Stomach (tissue), 9 donors: Measurements from ENCODE around the gene ROCK1. TPM values are rescaled to one million over a fixed set of nuclear protein-coding genes. Genes with fewer than 3 reads are reported as not detected.

ENCODE experiments used
- DNase-seq, 2 donors: peaks; one replicate each; pipeline versions ENCODE4 v3.0.0 to v3.0.0-alpha.2; 2013 to 2019
- H3K27ac ChIP-seq, 5 donors: fragments of 200-600 bp in 4 of 5; sonication (generic) in 4 of 5; one replicate each; pipeline ENCODE4 v1.5.1; 2013 to 2019; ENCODE audit warnings: mild to moderate bottlenecking in 1 of 5, moderate library complexity in 1 of 5
- H3K27me3 ChIP-seq, 3 donors: fragments of 200-600 bp; sonication (generic); one replicate each; pipeline ENCODE4 v1.5.1; 2017 to 2019; ENCODE audit warnings: mixed run types in 1 of 3
- H3K36me3 ChIP-seq, 4 donors: fragments of 200-600 bp; sonication (generic); 1 replicate in 3 of 4; 2 replicates in 1 of 4; pipeline ENCODE4 v1.5.1; 2016 to 2019
- H3K4me1 ChIP-seq, 4 donors: fragments of 200-600 bp; sonication (generic); one replicate each; pipeline ENCODE4 v1.5.1; 2016 to 2019
- H3K4me3 ChIP-seq, 4 donors: fragments of 200-600 bp; sonication (generic) in 3 of 4; one replicate each; pipeline ENCODE4 v1.5.1; 2016 to 2019; ENCODE audit warnings: mild to moderate bottlenecking in 1 of 4
- H3K9me3 ChIP-seq, 4 donors: fragments of 200-600 bp; sonication (generic); one replicate each; pipeline ENCODE4 v1.5.1; 2016 to 2019
- CTCF ChIP-seq, 7 experiments: fragments of 450-650 bp in 4 of 7; fragments of 200-600 bp in 3 of 7; sonication (generic) in 3 of 7; IDR thresholded peaks; one replicate each; pipeline ENCODE4 v1.5.1; 2016 to 2019; ENCODE audit warnings: antibody characterized with exemption in 7 of 7, control low read depth in 2 of 7, mild to moderate bottlenecking in 1 of 7
- EP300 ChIP-seq: sonication (generic); formaldehyde crosslinking; IDR thresholded peaks from one replicate; pipeline ENCODE4 v1.6.1; 2017; ENCODE audit warnings: antibody characterized with exemption
- POLR2A ChIP-seq, 4 donors: fragments of 450-650 bp; IDR thresholded peaks; one replicate each; pipeline ENCODE4 v1.6.1; 2016; ENCODE audit warnings: antibody characterized with exemption in 4 of 4, control low read depth in 2 of 4, mild to moderate bottlenecking in 1 of 4, moderate library complexity in 1 of 4
- POLR2AphosphoS5 ChIP-seq, 3 donors: sonication (generic); formaldehyde crosslinking; IDR thresholded peaks; one replicate each; pipeline ENCODE4 v1.6.1; 2016; ENCODE audit warnings: antibody characterized with exemption in 3 of 3
- WGBS, 5 donors: extraction: QIAGEN DNeasy Blood & Tissue Kit in 3 of 5; methylation state at CpG; one replicate each; pipeline versions ENCODE4 v1.1.5 to v1.1.7; 2013 to 2018; 5-methylcytosine and 5-hydroxymethylcytosine counted together
- intact Hi-C: fragments of 100-400 bp; cut with DNase I; formaldehyde crosslinking; loops from one replicate; pipeline ENCODE4 v1.15.1; 2023; ENCODE audit warnings: low total_unique reads
- polyA plus RNA-seq, 3 donors: library from polyadenylated mRNA; stranded (reverse); fragments of 200-250 nt; gene quantifications; one replicate each; pipeline ENCODE4 v1.2.3, GENCODE V29; 2013
- total RNA-seq, 5 donors: library from RNA; depleted of rRNA; stranded (reverse); fragments of >200 nt; gene quantifications; one replicate each; pipeline versions ENCODE4 v1.1.0 to v1.2.3, GENCODE V29; 2014 to 2016
- donor health status: healthy with polysubstance abuse.
- donor health status: Bipolar disorder and iron deficiency.
- donor health status: healthy.

The ROCK1 gene
- total and polyA plus RNA-seq, 8 donors: 6.5 to 215 (median 65.8) TPM

GRCh38 chr18:21056545-21056944 is 55.1 kb downstream of the ROCK1 start:
- intact Hi-C loops: no loop called here
- no peak overlapping the region for H3K4me3 ChIP-seq
- H3K4me1 ChIP-seq: peaks cover 0 to 44% (median 19%) of the 10 kb centered on the region in 4 donors
- no peak overlapping the region for H3K27ac ChIP-seq
- no peaks in the 10 kb centered on the region for H3K27me3 ChIP-seq
- TF ChIP-seq CTCF (IDR thresholded peaks at IDR 0.05) (no peak), POLR2A (IDR thresholded peaks at IDR 0.05) (no peak), POLR2AphosphoS5 (IDR thresholded peaks at IDR 0.05) (no peak), EP300 (no peak)
- DNase-seq: no peak
- no peaks in the 10 kb centered on the region for H3K9me3 ChIP-seq
- H3K36me3 ChIP-seq: no peaks in the 10 kb centered on the region

GRCh38 chr18:21054252-21054821 is 57.3 kb downstream of the ROCK1 start:
- Histone ChIP-seq H3K27me3 (no peaks in the 10 kb centered on the region), H3K36me3 (no peaks in the 10 kb centered on the region), H3K4me3 (no peak overlapping the region), H3K9me3 (no peaks in the 10 kb centered on the region), H3K27ac (no peak overlapping the region), H3K4me1 (peaks cover 9 to 66% (median 31%) of the 10 kb centered on the region in 4 donors)
- TF ChIP-seq CTCF (IDR thresholded peaks at IDR 0.05): no peak
- TF ChIP-seq EP300: no peak
- TF ChIP-seq POLR2AphosphoS5 (IDR thresholded peaks at IDR 0.05): no peak
- TF ChIP-seq POLR2A (IDR thresholded peaks at IDR 0.05): no peak
- WGBS, 5 donors: 63 to 70% (median 68%) methylated on average over 3 of the region's 3 CpGs
- intact Hi-C loops: no loop called here
- no peak for DNase-seq

- peaks cover 0 to 1% (median under 1%) of the 10 kb centered on the region in 4 donors for H3K36me3 ChIP-seq
- peak in 2 of 3 donors; percentile 22 to 30 for TF ChIP-seq POLR2AphosphoS5 (IDR thresholded peaks at IDR 0.05)
- no peak for TF ChIP-seq POLR2A (IDR thresholded peaks at IDR 0.05)
- H3K27me3 ChIP-seq: no peaks in the 10 kb centered on the region
- no peak for DNase-seq
- H3K4me3 ChIP-seq: no peak overlapping the region
- H3K9me3 ChIP-seq: no peaks in the 10 kb centered on the region
- peak overlapping the region in 2 of 5 donors; percentile 33 to 55 for H3K27ac ChIP-seq
- intact Hi-C loops: no loop called here
- peaks cover 9 to 67% (median 34%) of the 10 kb centered on the region in 4 donors for H3K4me1 ChIP-seq
These were observed 58.5 kb downstream of the ROCK1 start for GRCh38 chr18:21053127-21053526.

- Histone ChIP-seq H3K4me1 (peaks cover 9 to 67% (median 34%) of the 10 kb centered on the region in 4 donors), H3K9me3 (no peaks in the 10 kb centered on the region), H3K4me3 (no peak overlapping the region), H3K27ac (peak overlapping the region in 2 of 5 donors; percentile 16 to 33), H3K36me3 (peaks cover 0 to 8% (median 7%) of the 10 kb centered on the region in 4 donors), H3K27me3 (no peaks in the 10 kb centered on the region)
- TF ChIP-seq POLR2AphosphoS5 (IDR thresholded peaks at IDR 0.05) (no peak), EP300 (no peak), CTCF (IDR thresholded peaks at IDR 0.05) (no peak), POLR2A (IDR thresholded peaks at IDR 0.05) (no peak)
- intact Hi-C loops: no loop called here
- WGBS, 5 donors: 91 to 99% (median 96%) methylated on average over 5 of the region's 5 CpGs
- DNase-seq: no peak
These were observed 59.2 kb downstream of the ROCK1 start for GRCh38 chr18:21052385-21052784.

- WGBS, 5 donors: 74 to 87% (median 80%) methylated on average over 3 of the region's 3 CpGs
- Histone ChIP-seq H3K27me3 (no peaks in the 10 kb centered on the region), H3K4me3 (no peak overlapping the region), H3K36me3 (peaks cover 3 to 13% (median 12%) of the 10 kb centered on the region in 4 donors), H3K27ac (peak overlapping the region in 1 of 5 donors; percentile 33), H3K9me3 (no peaks in the 10 kb centered on the region), H3K4me1 (peaks cover 9 to 67% (median 34%) of the 10 kb centered on the region in 4 donors)
- intact Hi-C loops: no loop called here
- no peak for TF ChIP-seq EP300
- no peak for TF ChIP-seq POLR2AphosphoS5 (IDR thresholded peaks at IDR 0.05)
- no peak for TF ChIP-seq CTCF (IDR thresholded peaks at IDR 0.05)
- no peak for TF ChIP-seq POLR2A (IDR thresholded peaks at IDR 0.05)
- no peak for DNase-seq
These were observed 60.0 kb downstream of the ROCK1 start for GRCh38 chr18:21051620-21052019.
